Erythroblast (primary cell): ENCODE measurements around the gene CFAP46.
"Not testable (repeated sequence)": the region's sequence is repeated elsewhere in the genome, so short reads cannot be mapped to it uniquely, and the experiment has no call there.

Experiments used
- DNase-seq, 2 experiments: peaks; one replicate each; lab custom pipeline; 2025; lab: John Stamatoyannopoulos, UW
- GATA1 ChIP-seq: IDR thresholded peaks from 2 replicates; pipeline ENCODE4 v1.6.1; 2011; ENCODE audit warnings: low read depth, mild to moderate bottlenecking, control low read depth, low read length, moderate library complexity
- POLR2A ChIP-seq: IDR thresholded peaks from 2 replicates; pipeline ENCODE4 v1.6.1; 2011; ENCODE audit warnings: mild to moderate bottlenecking, low read length

CFAP46 gene

GRCh38 chr10:132796846-132797245 is 145.5 kb downstream of the CFAP46 start:
- TF ChIP-seq GATA1 (no peak), POLR2A (no peak)
- DNase-seq: no peak

DNA sequence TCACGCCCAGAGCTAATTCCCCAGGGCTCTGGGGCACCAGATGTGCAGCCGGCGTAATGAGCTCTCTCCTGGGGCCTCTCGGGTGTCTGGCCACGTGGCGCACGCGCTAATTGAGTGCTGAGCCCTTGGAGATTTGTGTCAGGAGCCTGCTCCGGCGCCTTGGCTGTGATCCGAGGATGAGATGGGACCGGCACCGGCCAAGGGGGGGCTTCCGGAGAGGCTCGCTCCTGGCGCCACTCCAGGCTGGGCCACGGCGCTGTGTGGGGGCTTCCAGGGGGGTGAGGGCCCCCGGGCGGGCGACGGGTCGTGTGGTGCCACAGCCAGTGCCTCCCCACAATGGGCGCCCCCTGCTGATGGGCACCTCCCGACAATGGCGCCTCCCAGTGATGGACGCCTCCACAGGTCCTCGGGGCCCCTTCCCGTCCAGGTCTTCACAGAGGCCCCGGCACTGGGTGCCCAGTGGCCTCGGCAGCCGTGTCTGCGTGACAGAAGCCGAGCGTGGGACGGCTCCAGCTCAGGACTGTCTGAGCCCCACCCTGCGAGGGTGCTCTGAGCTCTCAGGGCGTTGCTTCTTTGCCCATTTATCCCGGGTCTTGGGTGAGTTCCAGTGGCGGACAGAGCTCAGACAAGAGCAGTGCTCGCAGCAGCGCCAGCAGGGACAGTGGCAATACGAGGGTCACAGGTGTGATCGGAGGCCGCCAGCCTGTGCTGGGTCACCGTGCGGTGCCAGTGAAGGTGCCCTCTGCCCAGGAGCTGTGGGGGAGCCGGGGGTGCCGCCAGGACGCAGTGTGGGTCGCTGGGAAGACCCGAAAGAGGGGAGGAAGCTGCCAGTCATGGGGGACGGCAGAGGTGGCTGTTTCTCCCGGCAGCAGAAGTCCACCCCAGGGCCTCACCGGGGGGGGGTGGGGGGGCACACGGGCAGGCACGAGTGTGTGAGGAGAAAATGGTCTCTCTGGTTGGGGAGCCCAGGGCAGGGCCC is 148.2 kb downstream of the CFAP46 start:
- DNase-seq: peak in 1 of 2 experiments; percentile 6
- TF ChIP-seq GATA1 (no peak), POLR2A (no peak)

DNA sequence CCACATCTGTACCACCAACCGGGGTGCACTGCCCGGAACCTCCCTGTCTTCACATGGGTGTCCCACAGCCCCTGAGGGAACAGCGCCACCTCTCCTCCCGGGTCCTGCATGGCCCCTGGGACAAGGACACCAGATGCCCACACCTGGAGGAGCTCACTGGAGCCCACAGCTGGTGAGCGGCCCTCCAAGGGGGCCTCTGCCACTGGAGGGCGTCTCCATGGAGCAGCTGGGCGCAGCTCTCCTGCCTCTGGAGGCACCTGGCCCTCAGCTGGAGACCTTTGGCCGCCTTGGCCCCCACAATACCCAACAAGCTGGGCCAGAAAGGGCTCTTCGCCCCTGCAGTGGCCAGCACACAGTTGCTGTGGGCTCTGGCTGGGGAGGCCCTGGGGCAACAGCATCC is 149.2 kb downstream of the CFAP46 start:
- DNase-seq: peak in 1 of 2 experiments; percentile 9
- TF ChIP-seq GATA1: no peak
- no peak for TF ChIP-seq POLR2A

DNA sequence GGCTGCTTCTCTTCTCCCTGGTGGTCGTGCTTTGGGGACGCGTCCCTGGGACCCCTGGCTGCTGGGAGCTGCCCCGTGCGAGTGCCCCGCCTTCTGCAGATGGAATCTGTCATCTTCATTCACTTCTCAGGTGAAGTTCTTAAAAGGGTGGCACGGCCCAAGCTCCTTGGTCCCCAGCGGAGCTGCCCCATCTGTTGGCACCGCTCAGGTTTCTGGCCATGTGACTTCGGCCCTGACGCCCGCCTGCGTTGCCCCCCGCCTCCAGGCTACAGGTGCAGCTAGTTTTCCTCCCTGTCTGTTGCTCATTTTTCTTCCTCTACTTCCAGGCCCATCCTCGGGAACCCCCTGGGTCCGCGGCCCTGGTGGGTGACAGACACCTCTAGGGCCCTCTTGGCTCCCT is 149.6 kb downstream of the CFAP46 start:
- TF ChIP-seq GATA1 (no peak), POLR2A (no peak)
- DNase-seq: no peak

DNA sequence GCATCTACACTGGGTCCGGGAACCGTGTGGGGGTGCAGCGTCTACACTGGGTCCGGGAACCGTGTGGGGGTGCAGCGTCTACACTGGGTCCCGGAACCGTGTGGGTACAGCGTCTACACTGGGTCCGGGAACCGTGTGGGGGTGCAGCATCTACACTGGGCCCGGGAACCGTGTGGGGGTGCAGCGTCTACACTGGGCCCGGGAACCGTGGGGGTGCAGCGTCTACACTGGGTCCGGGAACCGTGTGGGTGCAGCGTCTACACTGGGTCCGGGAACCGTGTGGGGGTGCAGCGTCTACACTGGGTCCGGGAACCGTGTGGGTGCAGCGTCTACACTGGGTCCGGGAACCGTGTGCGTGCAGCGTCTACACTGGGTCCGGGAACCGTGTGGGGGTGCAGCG is 150.3 kb downstream of the CFAP46 start:
- DNase-seq: not testable (repeated sequence)

GRCh38 chr10:132790934-132791829 is 151.2 kb downstream of the CFAP46 start:
- TF ChIP-seq POLR2A (no peak), GATA1 (no peak)
- DNase-seq: no peak

GRCh38 chr10:132790470-132790869 is 151.9 kb downstream of the CFAP46 start:
- TF ChIP-seq POLR2A (no peak), GATA1 (no peak)

GRCh38 chr10:132789659-132790148 is 152.7 kb downstream of the CFAP46 start:
- DNase-seq: no peak
- TF ChIP-seq GATA1: no peak
- no peak for TF ChIP-seq POLR2A

More at GRCh38 chr10:132790470-132790869, 151.9 kb downstream of the CFAP46 start:
- DNase-seq: no peak

DNA sequence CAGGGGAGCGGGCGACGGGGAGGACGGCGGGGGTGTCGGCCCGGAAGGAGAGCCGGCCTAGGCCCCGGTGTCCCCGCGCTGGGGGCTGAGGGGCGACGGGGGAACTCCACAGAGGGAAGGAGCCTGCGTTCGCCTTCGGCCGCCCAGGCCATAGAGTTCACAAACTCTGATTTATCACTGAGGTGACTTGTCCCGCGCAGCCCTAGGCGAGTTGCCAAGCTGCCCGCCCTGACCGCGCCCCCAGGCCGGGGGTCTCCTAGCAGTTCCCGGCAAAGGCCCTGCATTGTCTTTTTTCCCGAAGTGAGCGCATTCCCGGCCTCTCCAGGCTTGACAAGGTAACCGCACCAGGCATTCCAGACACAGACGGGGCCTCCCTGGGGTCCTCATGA is 153.5 kb downstream of the CFAP46 start:
- no peak for DNase-seq
- TF ChIP-seq GATA1: no peak
- no peak for TF ChIP-seq POLR2A

DNA sequence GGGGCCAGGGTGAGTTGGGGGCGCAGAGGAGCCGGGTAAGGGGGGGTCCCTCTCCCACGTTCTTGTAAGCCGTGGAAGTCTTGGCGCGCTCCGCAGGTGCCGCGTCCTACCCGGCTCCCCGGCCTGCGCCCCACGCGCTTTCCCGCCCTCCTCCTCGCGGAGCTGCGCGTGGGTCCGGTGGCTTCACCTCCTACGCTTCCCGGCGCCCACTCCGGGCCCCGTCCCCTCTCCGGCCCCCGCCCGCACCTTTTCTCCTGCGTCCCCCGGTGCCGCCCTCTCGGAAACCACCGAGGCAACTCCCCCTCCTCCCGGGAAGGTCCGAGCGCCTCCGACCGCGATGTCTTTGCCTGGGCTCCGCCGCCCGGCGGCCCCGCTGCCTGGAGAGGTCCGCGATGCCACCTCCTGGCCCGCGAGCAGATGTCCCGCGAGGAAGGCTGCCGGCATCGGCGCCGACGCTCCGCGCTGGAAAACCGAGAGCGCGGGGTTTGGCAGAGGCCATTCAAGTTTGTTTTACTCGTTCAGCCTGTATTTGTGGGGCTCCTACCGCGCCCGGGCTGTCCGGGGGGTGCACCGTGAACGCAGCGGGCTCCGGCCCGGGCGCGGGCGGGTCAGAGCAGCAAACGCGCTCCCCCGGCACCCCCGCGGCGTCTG is 154.1 kb downstream of the CFAP46 start:
- TF ChIP-seq POLR2A: no peak
- TF ChIP-seq GATA1: no peak

GRCh38 chr10:132787495-132788179 is 154.7 kb downstream of the CFAP46 start:
- TF ChIP-seq GATA1 (no peak), POLR2A (no peak)
- DNase-seq: no peak

More for the DNA sequence above, 154.1 kb downstream of the CFAP46 start:
- DNase-seq: peak; percentile 12 to 30

GRCh38 chr10:132786884-132787494 is 155.4 kb downstream of the CFAP46 start:
- TF ChIP-seq GATA1: no peak
- DNase-seq: no peak
